ENCODE data around the gene EHD3. TPM values are rescaled to one million over a fixed set of nuclear protein-coding genes. Genes with fewer than 3 reads are reported as not detected.

EHD3 gene
- total and polyA plus RNA-seq, 2 of the 13 experiments (the other 11 are each of a cell fraction or from before 2014, with no cell fraction given), result 0.20 to 0.69 TPM

DNA sequence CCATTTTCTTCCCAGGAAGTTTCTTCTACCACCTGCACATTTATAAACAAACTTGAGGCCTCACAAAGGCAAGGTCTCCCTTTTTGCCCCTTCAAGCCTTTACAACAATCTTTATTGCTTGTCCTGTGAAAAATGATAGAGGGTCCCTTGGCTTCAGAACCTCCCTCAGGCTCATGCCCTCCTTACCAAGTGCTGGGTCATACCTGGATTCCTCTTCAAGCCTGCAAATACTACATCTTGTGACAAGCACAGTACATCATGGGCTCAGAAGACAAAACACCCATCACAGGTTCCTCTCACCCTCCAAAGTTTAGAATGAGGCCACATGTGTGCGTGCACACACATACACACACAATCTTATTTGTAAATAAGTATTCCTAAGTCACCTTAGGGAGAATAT, 25.7 kb upstream of the EHD3 start:
- in situ Hi-C loops (cut with HindIII; ENCODE audit: extremely low pct_ligation_motif_present, low pct_unique_long_range_greater_than_20kb), result no loop called here
- POLR2A ChIA-PET, result no interaction called here

GRCh38 chr2:31212659-31213600, 21.0 kb upstream of the EHD3 start:
- no peak for TF ChIP-seq HOXD1 (CRISPR knock-in tag; IDR thresholded peaks at IDR 0.05)
- no peak overlapping the region for H3K9ac ChIP-seq (ENCODE audit: insufficient read depth, low read depth, low read length)
- H3K79me2 ChIP-seq (ENCODE audit: insufficient read depth, low read length), result no peaks in the 10 kb centered on the region
- no peak overlapping the region for H2AFZ ChIP-seq (ENCODE audit: low read length)
- H3K36me3 ChIP-seq (replicated peaks in 1 of 2; ENCODE audit: control insufficient read depth in 1 of 2, insufficient read depth in 2 of 2, low read length in 2 of 2), result no peaks in the 10 kb centered on the region
- H3K27me3 ChIP-seq (ENCODE audit: control insufficient read depth in 1 of 2, insufficient read depth in 2 of 2, low read length in 2 of 2), result peaks cover 0 to 5% of the 10 kb centered on the region in 2 experiments; a peak in 1 of 5 replicates
- DNase-seq (ENCODE audit: low spot score) (no peak), ATAC-seq (no peak), FAIRE-seq (no peak)
- WGBS (ENCODE audit: low lambda C conversion rate), result 16% methylated on average over 9 of the region's 9 CpGs
- no peak overlapping the region for H3K4me3 ChIP-seq (replicated peaks in 1 of 3; ENCODE audit: insufficient read depth in 1 of 3, low read depth in 2 of 3, low read length in 3 of 3)
- no peaks in the 10 kb centered on the region for H3K9me3 ChIP-seq (ENCODE audit: low read length)
- no peak overlapping the region for H3K27ac ChIP-seq (ENCODE audit: extremely low read length, insufficient read depth, low read length)
- POLR2A ChIA-PET, result no interaction called here
- no peak overlapping the region for H3K4me2 ChIP-seq (ENCODE audit: low read depth, low read length)
- CTCF ChIA-PET (ENCODE audit: low intra/inter-chr PET ratio, low total read pairs), result no interaction called here
- no peaks in the 10 kb centered on the region for H4K20me1 ChIP-seq (ENCODE audit: insufficient read depth, low read length)
- intact Hi-C loops (cut with micrococcal nuclease; ENCODE audit: unreplicated experiment) (no loop called here), in situ Hi-C loops (cut with HindIII; ENCODE audit: extremely low pct_ligation_motif_present, low pct_unique_long_range_greater_than_20kb) (no loop called here)
- BruUV-seq (replicated peaks), result no TSS peak
- H3K4me1 ChIP-seq (ENCODE audit: insufficient read depth, low read length), result no peaks in the 10 kb centered on the region

More for the DNA sequence above, 25.7 kb upstream of the EHD3 start:
- Histone ChIP-seq H3K36me3 (replicated peaks in 1 of 2; ENCODE audit: control insufficient read depth in 1 of 2, insufficient read depth in 2 of 2, low read length in 2 of 2) (no peaks in the 10 kb centered on the region), H3K27ac (ENCODE audit: extremely low read length, insufficient read depth, low read length) (no peak overlapping the region), H3K4me3 (replicated peaks in 1 of 3; ENCODE audit: insufficient read depth in 1 of 3, low read depth in 2 of 3, low read length in 3 of 3) (no peak overlapping the region), H3K9me3 (ENCODE audit: low read length) (no peaks in the 10 kb centered on the region), H2AFZ (ENCODE audit: low read length) (no peak overlapping the region), H3K27me3 (ENCODE audit: control insufficient read depth in 1 of 2, insufficient read depth in 2 of 2, low read length in 2 of 2) (peaks cover 0 to 5% of the 10 kb centered on the region in 2 experiments; a peak in 1 of 5 replicates), H4K20me1 (ENCODE audit: insufficient read depth, low read length) (no peaks in the 10 kb centered on the region), H3K9ac (ENCODE audit: insufficient read depth, low read depth, low read length) (no peak overlapping the region), H3K4me1 (ENCODE audit: insufficient read depth, low read length) (no peaks in the 10 kb centered on the region), H3K79me2 (ENCODE audit: insufficient read depth, low read length) (no peaks in the 10 kb centered on the region), H3K4me2 (ENCODE audit: low read depth, low read length) (no peak overlapping the region)
- DNase-seq (ENCODE audit: low spot score) (no peak), FAIRE-seq (no peak), ATAC-seq (no peak)
- no TSS peak for BruUV-seq (replicated peaks)
- no peak for TF ChIP-seq ZMYM2 (CRISPR knock-in tag; IDR thresholded peaks at IDR 0.05)
- no peak for TF ChIP-seq ZNF761 (CRISPR knock-in tag; conservative IDR thresholded peaks at IDR 0.05)
- no peak for TF ChIP-seq SP140L (CRISPR knock-in tag; IDR thresholded peaks at IDR 0.05; ENCODE audit: borderline replicate concordance)
- no peak for TF ChIP-seq PPARG (CRISPR knock-in tag; conservative IDR thresholded peaks at IDR 0.05)
- TF ChIP-seq, protein P1, sequence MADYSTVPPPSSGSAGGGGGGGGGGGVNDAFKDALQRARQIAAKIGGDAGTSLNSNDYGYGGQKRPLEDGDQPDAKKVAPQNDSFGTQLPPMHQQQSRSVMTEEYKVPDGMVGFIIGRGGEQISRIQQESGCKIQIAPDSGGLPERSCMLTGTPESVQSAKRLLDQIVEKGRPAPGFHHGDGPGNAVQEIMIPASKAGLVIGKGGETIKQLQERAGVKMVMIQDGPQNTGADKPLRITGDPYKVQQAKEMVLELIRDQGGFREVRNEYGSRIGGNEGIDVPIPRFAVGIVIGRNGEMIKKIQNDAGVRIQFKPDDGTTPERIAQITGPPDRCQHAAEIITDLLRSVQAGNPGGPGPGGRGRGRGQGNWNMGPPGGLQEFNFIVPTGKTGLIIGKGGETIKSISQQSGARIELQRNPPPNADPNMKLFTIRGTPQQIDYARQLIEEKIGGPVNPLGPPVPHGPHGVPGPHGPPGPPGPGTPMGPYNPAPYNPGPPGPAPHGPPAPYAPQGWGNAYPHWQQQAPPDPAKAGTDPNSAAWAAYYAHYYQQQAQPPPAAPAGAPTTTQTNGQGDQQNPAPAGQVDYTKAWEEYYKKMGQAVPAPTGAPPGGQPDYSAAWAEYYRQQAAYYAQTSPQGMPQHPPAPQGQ (CRISPR knock-in tag; IDR thresholded peaks at IDR 0.05; ENCODE audit: borderline replicate concordance), result no peak
- no peak for TF ChIP-seq ZNF460 (CRISPR knock-in tag; IDR thresholded peaks at IDR 0.05; ENCODE audit: borderline replicate concordance)
- intact Hi-C loops (cut with micrococcal nuclease; ENCODE audit: unreplicated experiment), result no loop called here
- WGBS (ENCODE audit: low lambda C conversion rate), result 26% methylated on average over 1 of the region's 1 CpG
- CTCF ChIA-PET (ENCODE audit: low intra/inter-chr PET ratio, low total read pairs), result no interaction called here

All from HepG2 (cell line).